GM23338 (cell line): ENCODE data around the gene CHN1. TPM values are rescaled to one million over a fixed set of nuclear protein-coding genes. Genes with fewer than 3 reads are reported as not detected.

Source experiments
- ATAC-seq: fragments of 200-7000 bp; cut with Tn5 transposase; 3 replicates; pipeline ENCODE4 v1.9.1; 2020
- DNase-seq: peaks from one replicate; pipeline ENCODE4 v3.0.0-alpha.2; 2015; ENCODE audit warnings: low spot score
- H2AFZ ChIP-seq: fragments of 200-600 bp; sonication (generic); 2 replicates; pipeline ENCODE4 v1.8.0; 2016; ENCODE audit warnings: antibody characterized with exemption, mild to moderate bottlenecking, moderate library complexity
- H3F3A ChIP-seq: fragments of 200-600 bp; sonication (generic); replicated peaks from 2 replicates; pipeline ENCODE4 v1.8.0; 2017; ENCODE audit warnings: antibody characterized with exemption, mixed run types, low read depth
- H3K27ac ChIP-seq: fragments of 200-600 bp; sonication (generic); 2 replicates; pipeline ENCODE4 v1.6.1; 2016; ENCODE audit warnings: low read depth
- H3K27me3 ChIP-seq: fragments of 200-600 bp; sonication (generic); 2 replicates; pipeline ENCODE4 v1.8.0; 2016; ENCODE audit warnings: mild to moderate bottlenecking, mixed run types, moderate library complexity; ENCODE audit not compliant: insufficient read depth
- H3K36me3 ChIP-seq: fragments of 200-600 bp; sonication (generic); 2 replicates; pipeline ENCODE4 v1.8.0; 2016; ENCODE audit warnings: mild to moderate bottlenecking; ENCODE audit not compliant: insufficient read depth
- H3K4me1 ChIP-seq: fragments of 200-600 bp; sonication (generic); 2 replicates; pipeline ENCODE4 v1.8.0; 2016; ENCODE audit warnings: mild to moderate bottlenecking, moderate library complexity; ENCODE audit not compliant: insufficient read depth
- H3K4me2 ChIP-seq: fragments of 200-600 bp; sonication (generic); 2 replicates; pipeline ENCODE4 v1.7.1; 2017; ENCODE audit warnings: mixed run types
- H3K4me3 ChIP-seq: fragments of 200-600 bp; sonication (generic); 2 replicates; pipeline ENCODE4 v1.6.1; 2016; ENCODE audit warnings: mixed run types
- H3K79me2 ChIP-seq: fragments of 200-600 bp; sonication (generic); replicated peaks from 2 replicates; pipeline ENCODE4 v1.8.0; 2017; ENCODE audit warnings: mild to moderate bottlenecking; ENCODE audit not compliant: insufficient read depth
- H3K9me2 ChIP-seq: fragments of 200-600 bp; sonication (generic); 2 replicates; pipeline ENCODE4 v1.8.0; 2017; ENCODE audit not compliant: insufficient read depth
- H4K20me1 ChIP-seq: fragments of 200-600 bp; sonication (generic); replicated peaks from 2 replicates; pipeline ENCODE4 v1.8.0; 2017; ENCODE audit warnings: mild to moderate bottlenecking; ENCODE audit not compliant: insufficient read depth
- H3K27ac Mint-ChIP-seq: 2 replicates; pipeline ENCODE4 v1.8.0; 2020; ENCODE audit warnings: inconsistent platforms, mild to moderate bottlenecking, moderate library complexity, mixed read lengths
- H3K27me3 Mint-ChIP-seq: 3 replicates; pipeline ENCODE4 v1.8.0; 2022; ENCODE audit warnings: low read depth, mild to moderate bottlenecking, moderate library complexity, mixed read lengths, inconsistent platforms; ENCODE audit not compliant: insufficient read depth, poor library complexity
- H3K36me3 Mint-ChIP-seq: 3 replicates; pipeline ENCODE4 v1.8.0; 2021; ENCODE audit warnings: low read depth, mild to moderate bottlenecking, inconsistent platforms, moderate library complexity, mixed read lengths
- H3K4me1 Mint-ChIP-seq: 3 replicates; pipeline ENCODE4 v1.8.0; 2020; ENCODE audit warnings: mild to moderate bottlenecking, inconsistent platforms, mixed read lengths
- H3K4me3 Mint-ChIP-seq: 3 replicates; pipeline ENCODE4 v1.8.0; 2021; ENCODE audit warnings: moderate library complexity, mild to moderate bottlenecking, inconsistent platforms, mixed read lengths
- H3K9me3 Mint-ChIP-seq: 3 replicates; pipeline ENCODE4 v1.8.0; 2020; ENCODE audit warnings: moderate library complexity, mild to moderate bottlenecking, inconsistent platforms, mixed read lengths
- CREB1 ChIP-seq: fragments of 250-450 bp; sonication (Bioruptor Pico); IDR thresholded peaks from 2 replicates; pipeline ENCODE4 v1.5.0; 2020; ENCODE audit warnings: low read depth, mild to moderate bottlenecking, moderate library complexity
- CTCF ChIP-seq, 2 experiments: fragments of 200-600 bp in 1 of 2; sonication (generic) in 1 of 2; conservative IDR thresholded peaks; 2 replicates each; pipeline versions ENCODE4 v1.5.1 to v1.6.1; 2016 to 2017; ENCODE audit warnings: antibody characterized with exemption in 2 of 2, low read depth in 2 of 2, mild to moderate bottlenecking in 2 of 2, moderate library complexity in 1 of 2
- EZH2 ChIP-seq: fragments of 200-600 bp; sonication (generic); IDR thresholded peaks from one replicate; pipeline ENCODE4 v1.8.0; 2017; ENCODE audit warnings: antibody characterized with exemption, mild to moderate bottlenecking, low read depth; ENCODE audit not compliant: unreplicated experiment
- EZH2phosphoT487 ChIP-seq: fragments of 200-600 bp; sonication (generic); IDR thresholded peaks from one replicate; pipeline ENCODE4 v1.8.1; 2018; ENCODE audit warnings: antibody characterized with exemption; ENCODE audit not compliant: unreplicated experiment
- JUNB ChIP-seq: IDR thresholded peaks from one replicate; pipeline ENCODE4 v1.6.1; 2016; ENCODE audit warnings: antibody characterized with exemption; ENCODE audit not compliant: unreplicated experiment
- NANOG ChIP-seq: IDR thresholded peaks from 2 replicates; pipeline ENCODE4 v1.6.1; 2016; ENCODE audit warnings: antibody characterized with exemption, borderline replicate concordance
- POLR2AphosphoS5 ChIP-seq: IDR thresholded peaks from 2 replicates; pipeline ENCODE4 v1.6.1; 2016; ENCODE audit warnings: antibody characterized with exemption, low read depth
- STAT1 ChIP-seq: IDR thresholded peaks from one replicate; pipeline ENCODE4 v1.6.1; 2016; ENCODE audit warnings: antibody characterized with exemption; ENCODE audit not compliant: unreplicated experiment
- ZNF114 ChIP-seq: fragments of 250-450 bp; sonication (Bioruptor Pico); IDR thresholded peaks from 2 replicates; pipeline ENCODE4 v1.5.0; 2020; ENCODE audit warnings: mild to moderate bottlenecking, moderate library complexity
- ZNF331 ChIP-seq: fragments of 250-450 bp; sonication (Bioruptor Pico); IDR thresholded peaks from 2 replicates; pipeline ENCODE4 v1.5.0; 2020; ENCODE audit warnings: low read depth, mild to moderate bottlenecking, moderate library complexity
- ZNF462 ChIP-seq: fragments of 250-450 bp; sonication (Bioruptor Pico); IDR thresholded peaks from 2 replicates; pipeline ENCODE4 v1.5.0; 2020; ENCODE audit warnings: mild to moderate bottlenecking, moderate library complexity
- polyA plus RNA-seq: library from polyadenylated mRNA; unstranded; fragments of >200 nt; fragmentation: Nextera tagmentation; extraction: Ambion mirVana; gene quantifications from 2 replicates; pipeline ENCODE4 v1.2.1, GENCODE V29; 2016
- total RNA-seq: library from RNA; depleted of rRNA; stranded (reverse); fragments of >200 nt; shearing (Covaris generic); gene quantifications from 2 replicates; pipeline ENCODE4 v1.2.3, GENCODE V29; 2014
- TF ChIP-seq, protein P1 (sequence below): IDR thresholded peaks from one replicate; pipeline ENCODE4 v1.6.1; 2018; ENCODE audit warnings: antibody characterized with exemption; ENCODE audit not compliant: unreplicated experiment
- TF ChIP-seq, protein P2 (sequence below): IDR thresholded peaks from 2 replicates; pipeline ENCODE4 v1.6.1; 2016; ENCODE audit warnings: antibody characterized with exemption

The CHN1 gene
- total and polyA plus RNA-seq, 2 experiments from 2014 or later: 28.1 to 36.5 TPM

- H3K36me3 Mint-ChIP-seq: no peaks in the 10 kb centered on the region
- peaks cover 3% of the 10 kb centered on the region for H3K27me3 Mint-ChIP-seq
- H2AFZ ChIP-seq: no peak overlapping the region
- peak overlapping the region; percentile 83 for H3K4me3 ChIP-seq
- no peaks in the 10 kb centered on the region for H3K27me3 ChIP-seq
- peaks cover 36% of the 10 kb centered on the region for H3K4me1 ChIP-seq
- TF ChIP-seq ZNF114 (CRISPR knock-in tag): no peak
- TF ChIP-seq NANOG: no peak
- TF ChIP-seq, protein P1, sequence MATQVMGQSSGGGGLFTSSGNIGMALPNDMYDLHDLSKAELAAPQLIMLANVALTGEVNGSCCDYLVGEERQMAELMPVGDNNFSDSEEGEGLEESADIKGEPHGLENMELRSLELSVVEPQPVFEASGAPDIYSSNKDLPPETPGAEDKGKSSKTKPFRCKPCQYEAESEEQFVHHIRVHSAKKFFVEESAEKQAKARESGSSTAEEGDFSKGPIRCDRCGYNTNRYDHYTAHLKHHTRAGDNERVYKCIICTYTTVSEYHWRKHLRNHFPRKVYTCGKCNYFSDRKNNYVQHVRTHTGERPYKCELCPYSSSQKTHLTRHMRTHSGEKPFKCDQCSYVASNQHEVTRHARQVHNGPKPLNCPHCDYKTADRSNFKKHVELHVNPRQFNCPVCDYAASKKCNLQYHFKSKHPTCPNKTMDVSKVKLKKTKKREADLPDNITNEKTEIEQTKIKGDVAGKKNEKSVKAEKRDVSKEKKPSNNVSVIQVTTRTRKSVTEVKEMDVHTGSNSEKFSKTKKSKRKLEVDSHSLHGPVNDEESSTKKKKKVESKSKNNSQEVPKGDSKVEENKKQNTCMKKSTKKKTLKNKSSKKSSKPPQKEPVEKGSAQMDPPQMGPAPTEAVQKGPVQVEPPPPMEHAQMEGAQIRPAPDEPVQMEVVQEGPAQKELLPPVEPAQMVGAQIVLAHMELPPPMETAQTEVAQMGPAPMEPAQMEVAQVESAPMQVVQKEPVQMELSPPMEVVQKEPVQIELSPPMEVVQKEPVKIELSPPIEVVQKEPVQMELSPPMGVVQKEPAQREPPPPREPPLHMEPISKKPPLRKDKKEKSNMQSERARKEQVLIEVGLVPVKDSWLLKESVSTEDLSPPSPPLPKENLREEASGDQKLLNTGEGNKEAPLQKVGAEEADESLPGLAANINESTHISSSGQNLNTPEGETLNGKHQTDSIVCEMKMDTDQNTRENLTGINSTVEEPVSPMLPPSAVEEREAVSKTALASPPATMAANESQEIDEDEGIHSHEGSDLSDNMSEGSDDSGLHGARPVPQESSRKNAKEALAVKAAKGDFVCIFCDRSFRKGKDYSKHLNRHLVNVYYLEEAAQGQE: no peak
- TF ChIP-seq CREB1 (CRISPR knock-in tag): no peak
- no peak for TF ChIP-seq POLR2AphosphoS5
- TF ChIP-seq JUNB: no peak
- TF ChIP-seq CTCF (conservative IDR thresholded peaks at IDR 0.05; ENCODE audit: low read depth in 2 of 2): no peak
- TF ChIP-seq EZH2phosphoT487: no peak
- TF ChIP-seq ZNF462 (CRISPR knock-in tag): no peak
- TF ChIP-seq STAT1: no peak
- no peak for TF ChIP-seq ZNF331 (CRISPR knock-in tag)
- TF ChIP-seq EZH2: no peak
- TF ChIP-seq, protein P2, sequence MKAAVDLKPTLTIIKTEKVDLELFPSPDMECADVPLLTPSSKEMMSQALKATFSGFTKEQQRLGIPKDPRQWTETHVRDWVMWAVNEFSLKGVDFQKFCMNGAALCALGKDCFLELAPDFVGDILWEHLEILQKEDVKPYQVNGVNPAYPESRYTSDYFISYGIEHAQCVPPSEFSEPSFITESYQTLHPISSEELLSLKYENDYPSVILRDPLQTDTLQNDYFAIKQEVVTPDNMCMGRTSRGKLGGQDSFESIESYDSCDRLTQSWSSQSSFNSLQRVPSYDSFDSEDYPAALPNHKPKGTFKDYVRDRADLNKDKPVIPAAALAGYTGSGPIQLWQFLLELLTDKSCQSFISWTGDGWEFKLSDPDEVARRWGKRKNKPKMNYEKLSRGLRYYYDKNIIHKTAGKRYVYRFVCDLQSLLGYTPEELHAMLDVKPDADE: no peak
- ATAC-seq (no peak), DNase-seq (no peak)
- peaks cover 31% of the 10 kb centered on the region for H3K79me2 ChIP-seq
- H3K9me2 ChIP-seq: no peaks in the 10 kb centered on the region
- H4K20me1 ChIP-seq: peaks cover 4% of the 10 kb centered on the region; the same call in 1 of the 2 replicates
- no peak overlapping the region for H3K27ac ChIP-seq
- no peaks in the 10 kb centered on the region for H3F3A ChIP-seq
- H3K9me3 Mint-ChIP-seq: no peaks in the 10 kb centered on the region; the same call in 2 of the 3 replicates
- peak overlapping the region; percentile 84 for H3K4me3 Mint-ChIP-seq
- no peaks in the 10 kb centered on the region for H3K36me3 ChIP-seq
- H3K4me1 Mint-ChIP-seq: peaks cover 43% of the 10 kb centered on the region
- H3K27ac Mint-ChIP-seq: no peak overlapping the region
- peak overlapping the region; percentile 80 for H3K4me2 ChIP-seq
Observed at GRCh38 chr2:175006281-175006680, 1.1 kb upstream of the CHN1 start.
